Ramos (cell line): ENCODE measurements around the gene E2F4.

Experiments
- in situ Hi-C: fragments of 300-500 bp; cut with MboI; formaldehyde crosslinking; loops from one replicate; pipeline ENCODE4 v1.14.3; 2022; ENCODE audit warnings: low sequenced_read_pairs; ENCODE audit not compliant: unreplicated experiment

E2F4 gene

GRCh38 chr16:67246081-67246755 is 54.3 kb downstream of the E2F4 start:
- in situ Hi-C loops = no loop called here

- in situ Hi-C loops = no loop called here
Observed at GRCh38 chr16:67246756-67247191, 54.8 kb downstream of the E2F4 start.

- in situ Hi-C loops = no loop called here
Observed at GRCh38 chr16:67247192-67248072, 55.5 kb downstream of the E2F4 start, which contains the start of gene FHOD1. Gene FHOD1, minus strand, starts transcription at chr16:67247481. Its CDS starts 71 bp downstream, at chr16:67247410.

GRCh38 chr16:67248073-67248400 is 56.1 kb downstream of the E2F4 start:
- in situ Hi-C loops = no loop called here
